ENCODE data around the gene TNIP1.

TNIP1 gene

GRCh38 chr5:151097820-151098767 is 17.3 kb upstream of the TNIP1 start:
- FAIRE-seq = no peak

GRCh38 chr5:151097061-151097460 is 16.2 kb upstream of the TNIP1 start:
- DNase-seq (ENCODE audit: insufficient read length, low spot score) (no peak), FAIRE-seq (no peak)
- no peak for TF ChIP-seq POLR2A (IDR thresholded peaks at IDR 0.05; ENCODE audit: low read depth, low read length)

More at GRCh38 chr5:151097820-151098767, 17.3 kb upstream of the TNIP1 start:
- no peak for DNase-seq (ENCODE audit: insufficient read length, low spot score)
- no peak for TF ChIP-seq POLR2A (IDR thresholded peaks at IDR 0.05; ENCODE audit: low read depth, low read length)

GRCh38 chr5:151096001-151096373 is 15.2 kb upstream of the TNIP1 start:
- FAIRE-seq = no peak
- no peak for TF ChIP-seq POLR2A (IDR thresholded peaks at IDR 0.05; ENCODE audit: low read depth, low read length)
- no peak for DNase-seq (ENCODE audit: insufficient read length, low spot score)

- FAIRE-seq (no peak), DNase-seq (ENCODE audit: insufficient read length, low spot score) (no peak)
- no peak for TF ChIP-seq POLR2A (IDR thresholded peaks at IDR 0.05; ENCODE audit: low read depth, low read length)
These were observed 14.6 kb upstream of the TNIP1 start for GRCh38 chr5:151095341-151096000.

- DNase-seq (ENCODE audit: insufficient read length, low spot score) (no peak), FAIRE-seq (no peak)
- no peak for TF ChIP-seq POLR2A (IDR thresholded peaks at IDR 0.05; ENCODE audit: low read depth, low read length)
These were observed 14.0 kb upstream of the TNIP1 start for GRCh38 chr5:151094852-151095245.

GRCh38 chr5:151094030-151094851 is 13.4 kb upstream of the TNIP1 start:
- no peak for DNase-seq (ENCODE audit: insufficient read length, low spot score)
- no peak for TF ChIP-seq POLR2A (IDR thresholded peaks at IDR 0.05; ENCODE audit: low read depth, low read length)
- FAIRE-seq = no peak

- DNase-seq (ENCODE audit: insufficient read length, low spot score) = peak; percentile 63
- TF ChIP-seq POLR2A (IDR thresholded peaks at IDR 0.05; ENCODE audit: low read depth, low read length) = no peak
- FAIRE-seq = no peak
These were observed 12.6 kb upstream of the TNIP1 start for GRCh38 chr5:151093476-151093889.

- FAIRE-seq (peak; percentile 45), DNase-seq (ENCODE audit: insufficient read length, low spot score) (peak; percentile 64)
- TF ChIP-seq POLR2A (IDR thresholded peaks at IDR 0.05; ENCODE audit: low read depth, low read length) = no peak
These were observed 11.9 kb upstream of the TNIP1 start for GRCh38 chr5:151092762-151093161.

GRCh38 chr5:151089726-151090125 is 8.9 kb upstream of the TNIP1 start:
- FAIRE-seq (no peak), DNase-seq (ENCODE audit: insufficient read length, low spot score) (no peak)
- no peak for TF ChIP-seq POLR2A (IDR thresholded peaks at IDR 0.05; ENCODE audit: low read depth, low read length)

- FAIRE-seq (no peak), DNase-seq (ENCODE audit: insufficient read length, low spot score) (no peak)
- no peak for TF ChIP-seq POLR2A (IDR thresholded peaks at IDR 0.05; ENCODE audit: low read depth, low read length)
These were observed 8.2 kb upstream of the TNIP1 start for GRCh38 chr5:151088986-151089385.

GRCh38 chr5:151087486-151087885 is 6.7 kb upstream of the TNIP1 start:
- DNase-seq (ENCODE audit: insufficient read length, low spot score) (no peak), FAIRE-seq (no peak)
- TF ChIP-seq POLR2A (IDR thresholded peaks at IDR 0.05; ENCODE audit: low read depth, low read length) = no peak

- no peak for DNase-seq (ENCODE audit: insufficient read length, low spot score)
- TF ChIP-seq POLR2A (IDR thresholded peaks at IDR 0.05; ENCODE audit: low read depth, low read length) = no peak
- FAIRE-seq = no peak
These were observed 6.1 kb upstream of the TNIP1 start for GRCh38 chr5:151086905-151087360.

GRCh38 chr5:151086192-151086869 is 5.5 kb upstream of the TNIP1 start:
- TF ChIP-seq POLR2A (IDR thresholded peaks at IDR 0.05; ENCODE audit: low read depth, low read length) = no peak
- FAIRE-seq (no peak), DNase-seq (ENCODE audit: insufficient read length, low spot score) (no peak)

Data from H54 (cell line).